Fibroblast of mammary gland (primary cell): ENCODE data around the gene MAN2C1.
A peak's percentile ranks its signal among the peaks of the same experiment; 100 is the strongest.
"Not testable (repeated sequence)": the region's sequence is repeated elsewhere in the genome, so short reads cannot be mapped to it uniquely, and the experiment has no call there.

ENCODE experiments used
- DNase-seq: peaks from one replicate; pipeline ENCODE4 v3.0.0-alpha.2; 2010; ENCODE audit warnings: low read depth
- H3K4me3 ChIP-seq: 2 replicates; pipeline ENCODE4 v1.5.1; 2011; ENCODE audit warnings: low read depth, mild to moderate bottlenecking, low read length, moderate library complexity; ENCODE audit not compliant: control insufficient read depth
- TF ChIP-seq, protein P1 (sequence below): conservative IDR thresholded peaks from 2 replicates; pipeline ENCODE4 v1.5.1; 2011; ENCODE audit warnings: low read depth, low read length, inconsistent platforms; ENCODE audit not compliant: control insufficient read depth, insufficient read depth

MAN2C1 gene

DNA sequence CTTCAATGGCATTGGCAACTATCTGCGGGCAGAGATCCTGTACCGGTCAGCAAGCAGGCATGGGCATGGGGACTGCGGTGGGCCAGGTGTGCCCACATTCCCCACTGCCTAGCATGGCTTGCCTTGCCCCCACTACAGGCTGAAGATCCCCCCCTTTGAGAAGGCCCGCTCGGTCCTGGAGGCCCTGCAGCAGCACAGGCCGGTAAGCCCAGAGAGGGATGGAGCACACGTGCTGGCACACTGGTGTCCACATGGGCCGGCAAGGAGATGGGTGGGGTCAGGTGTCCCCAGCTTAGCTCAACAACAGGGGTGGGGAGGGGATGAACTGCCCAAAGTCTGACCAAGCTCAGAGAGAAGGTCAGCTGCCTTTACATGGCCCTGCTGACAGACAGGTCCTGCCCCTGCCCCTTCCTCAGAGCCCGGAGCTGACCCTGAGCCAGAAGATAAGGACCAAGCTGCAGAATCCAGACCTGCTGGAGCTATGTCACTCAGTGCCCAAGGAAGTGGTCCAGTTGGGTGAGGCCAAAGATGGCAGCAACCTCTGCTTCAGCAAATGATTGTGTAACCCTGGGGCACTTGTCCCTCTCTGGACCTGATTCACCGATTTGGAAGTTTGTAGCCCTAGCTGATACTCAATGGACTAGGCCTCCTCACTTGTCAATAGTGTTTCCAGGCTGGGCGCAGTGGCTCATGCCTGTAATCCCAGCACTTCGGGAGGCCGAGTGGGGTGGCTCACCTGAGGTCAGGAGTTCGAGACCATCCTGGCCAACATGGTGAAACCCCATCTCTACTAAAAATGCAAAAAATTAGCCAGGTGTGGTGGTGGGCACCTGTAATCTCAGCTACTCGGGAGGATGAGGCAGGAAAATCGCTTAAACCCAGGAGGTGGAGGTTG lies 16.0 kb downstream of the MAN2C1 start:
- H3K4me3 ChIP-seq: no peak overlapping the region
- TF ChIP-seq, protein P1, sequence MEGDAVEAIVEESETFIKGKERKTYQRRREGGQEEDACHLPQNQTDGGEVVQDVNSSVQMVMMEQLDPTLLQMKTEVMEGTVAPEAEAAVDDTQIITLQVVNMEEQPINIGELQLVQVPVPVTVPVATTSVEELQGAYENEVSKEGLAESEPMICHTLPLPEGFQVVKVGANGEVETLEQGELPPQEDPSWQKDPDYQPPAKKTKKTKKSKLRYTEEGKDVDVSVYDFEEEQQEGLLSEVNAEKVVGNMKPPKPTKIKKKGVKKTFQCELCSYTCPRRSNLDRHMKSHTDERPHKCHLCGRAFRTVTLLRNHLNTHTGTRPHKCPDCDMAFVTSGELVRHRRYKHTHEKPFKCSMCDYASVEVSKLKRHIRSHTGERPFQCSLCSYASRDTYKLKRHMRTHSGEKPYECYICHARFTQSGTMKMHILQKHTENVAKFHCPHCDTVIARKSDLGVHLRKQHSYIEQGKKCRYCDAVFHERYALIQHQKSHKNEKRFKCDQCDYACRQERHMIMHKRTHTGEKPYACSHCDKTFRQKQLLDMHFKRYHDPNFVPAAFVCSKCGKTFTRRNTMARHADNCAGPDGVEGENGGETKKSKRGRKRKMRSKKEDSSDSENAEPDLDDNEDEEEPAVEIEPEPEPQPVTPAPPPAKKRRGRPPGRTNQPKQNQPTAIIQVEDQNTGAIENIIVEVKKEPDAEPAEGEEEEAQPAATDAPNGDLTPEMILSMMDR: no peak
- no peak for DNase-seq

- H3K4me3 ChIP-seq: no peak overlapping the region
- TF ChIP-seq, protein P1: no peak
- DNase-seq: peak; percentile 66
Observed at GRCh38 chr15:75350601-75351361, 17.6 kb downstream of the MAN2C1 start.

GRCh38 chr15:75349851-75350588 lies 18.4 kb downstream of the MAN2C1 start:
- TF ChIP-seq, protein P1: no peak
- no peak overlapping the region for H3K4me3 ChIP-seq
- no peak for DNase-seq

DNA sequence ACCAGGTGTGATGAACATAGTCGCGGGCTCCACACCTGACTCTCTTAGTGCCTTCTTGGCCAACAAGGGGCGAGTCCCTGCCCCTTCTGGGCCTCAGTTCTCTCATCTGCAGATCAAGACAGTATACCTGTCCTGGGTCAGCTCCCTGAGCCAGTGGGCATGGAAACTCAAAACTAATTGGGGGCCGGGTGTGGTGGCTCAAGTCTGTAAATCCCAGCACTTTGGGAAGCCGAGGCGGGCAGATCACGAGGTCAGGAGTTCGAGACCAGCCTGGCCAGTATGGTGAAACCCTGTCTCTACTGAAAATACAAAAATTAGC lies 19.1 kb downstream of the MAN2C1 start:
- H3K4me3 ChIP-seq, DNase-seq: not testable (repeated sequence)

DNA sequence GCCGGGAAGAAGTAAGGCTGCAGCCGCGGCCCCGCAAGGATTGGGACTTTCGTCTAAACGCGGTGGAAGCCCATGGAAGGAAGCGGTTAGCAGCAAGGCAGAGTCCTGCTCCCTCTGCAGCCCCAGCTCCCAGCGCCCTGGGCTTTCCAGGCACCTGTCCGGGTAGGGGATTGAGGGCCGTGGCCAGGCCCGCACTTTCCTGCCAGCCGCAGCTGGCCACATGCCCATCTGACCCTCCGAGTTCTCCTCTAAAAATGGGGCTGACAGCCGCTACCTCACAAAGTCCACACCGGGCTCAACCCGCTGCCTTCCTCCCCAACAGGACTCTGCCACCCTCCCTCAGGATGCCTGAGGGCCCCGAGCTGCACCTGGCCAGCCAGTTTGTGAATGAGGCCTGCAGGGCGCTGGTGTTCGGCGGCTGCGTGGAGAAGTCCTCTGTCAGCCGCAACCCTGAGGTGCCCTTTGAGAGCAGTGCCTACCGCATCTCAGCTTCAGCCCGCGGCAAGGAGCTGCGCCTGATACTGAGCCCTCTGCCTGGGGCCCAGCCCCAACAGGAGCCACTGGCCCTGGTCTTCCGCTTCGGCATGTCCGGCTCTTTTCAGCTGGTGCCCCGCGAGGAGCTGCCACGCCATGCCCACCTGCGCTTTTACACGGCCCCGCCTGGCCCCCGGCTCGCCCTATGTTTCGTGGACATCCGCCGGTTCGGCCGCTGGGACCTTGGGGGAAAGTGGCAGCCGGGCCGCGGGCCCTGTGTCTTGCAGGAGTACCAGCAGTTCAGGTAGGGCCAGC lies 19.7 kb downstream of the MAN2C1 start:
- DNase-seq: no peak
- TF ChIP-seq, protein P1: no peak
- H3K4me3 ChIP-seq: peak overlapping the region; percentile 64

DNA sequence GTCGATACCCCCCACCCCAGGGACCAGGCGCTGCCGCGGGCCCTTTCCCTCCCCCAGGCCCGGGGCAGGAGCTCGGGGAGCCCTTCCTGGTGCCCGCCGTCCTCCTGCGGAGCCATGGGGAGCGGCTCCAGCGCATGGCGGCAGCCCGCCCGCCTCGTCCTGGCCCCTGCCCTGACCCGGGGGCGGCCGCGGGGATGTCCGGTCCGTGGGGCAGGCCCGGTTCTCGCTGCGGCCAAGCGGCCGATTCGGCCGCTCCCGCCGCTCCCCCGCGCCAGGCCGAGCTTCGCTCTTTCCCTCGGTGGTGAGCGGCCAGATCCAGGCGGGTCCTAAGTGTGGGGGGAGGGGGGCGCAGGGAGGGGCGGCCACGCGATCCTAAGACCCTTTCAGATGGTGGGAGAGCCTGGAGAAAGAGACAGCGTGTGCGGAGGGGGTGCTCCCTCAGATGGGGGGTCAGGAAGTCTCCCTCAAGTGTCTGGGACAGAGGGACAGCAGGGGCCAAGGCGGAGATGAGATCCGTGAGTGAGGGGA lies 20.3 kb downstream of the MAN2C1 start:
- no peak for DNase-seq
- TF ChIP-seq, protein P1: no peak
- peak overlapping the region; percentile 64 for H3K4me3 ChIP-seq
